Measurements from ENCODE around the gene VPS9D1.
A peak's percentile ranks its signal among the peaks of the same experiment; 100 is the strongest.
"Not testable (repeated sequence)": the region's sequence is repeated elsewhere in the genome, so short reads cannot be mapped to it uniquely, and the experiment has no call there.

The VPS9D1 gene

DNA sequence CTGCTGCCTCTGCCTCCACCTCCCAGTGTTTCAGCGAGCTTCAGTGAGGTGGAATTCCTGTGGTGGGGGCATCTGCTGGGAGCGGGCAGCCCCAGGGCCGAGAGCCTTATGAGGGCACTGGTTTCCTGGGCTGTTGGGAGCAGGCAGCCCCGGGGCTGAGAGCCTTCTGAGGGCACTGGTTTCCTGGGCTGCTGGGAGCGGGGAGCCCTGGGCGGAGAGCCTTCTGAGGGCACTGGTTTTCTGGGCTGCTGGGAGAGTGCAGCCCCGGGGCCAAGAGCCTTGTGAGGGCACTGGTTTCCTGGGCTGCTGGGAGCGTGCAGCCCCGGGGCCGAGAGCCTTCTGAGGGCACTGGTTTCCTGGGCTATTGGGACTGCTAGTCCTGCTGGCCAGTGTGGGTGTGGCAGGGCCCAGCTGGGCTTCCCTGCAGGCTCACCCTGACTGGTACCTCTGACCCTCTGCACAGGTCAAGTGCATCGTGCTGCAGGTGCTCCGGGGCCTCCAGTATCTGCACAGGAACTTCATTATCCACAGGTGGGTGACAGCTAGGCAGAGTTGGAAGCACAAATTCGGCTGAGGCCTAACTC, 28.6 kb downstream of the VPS9D1 start:
- DNase-seq, result no peak

DNA sequence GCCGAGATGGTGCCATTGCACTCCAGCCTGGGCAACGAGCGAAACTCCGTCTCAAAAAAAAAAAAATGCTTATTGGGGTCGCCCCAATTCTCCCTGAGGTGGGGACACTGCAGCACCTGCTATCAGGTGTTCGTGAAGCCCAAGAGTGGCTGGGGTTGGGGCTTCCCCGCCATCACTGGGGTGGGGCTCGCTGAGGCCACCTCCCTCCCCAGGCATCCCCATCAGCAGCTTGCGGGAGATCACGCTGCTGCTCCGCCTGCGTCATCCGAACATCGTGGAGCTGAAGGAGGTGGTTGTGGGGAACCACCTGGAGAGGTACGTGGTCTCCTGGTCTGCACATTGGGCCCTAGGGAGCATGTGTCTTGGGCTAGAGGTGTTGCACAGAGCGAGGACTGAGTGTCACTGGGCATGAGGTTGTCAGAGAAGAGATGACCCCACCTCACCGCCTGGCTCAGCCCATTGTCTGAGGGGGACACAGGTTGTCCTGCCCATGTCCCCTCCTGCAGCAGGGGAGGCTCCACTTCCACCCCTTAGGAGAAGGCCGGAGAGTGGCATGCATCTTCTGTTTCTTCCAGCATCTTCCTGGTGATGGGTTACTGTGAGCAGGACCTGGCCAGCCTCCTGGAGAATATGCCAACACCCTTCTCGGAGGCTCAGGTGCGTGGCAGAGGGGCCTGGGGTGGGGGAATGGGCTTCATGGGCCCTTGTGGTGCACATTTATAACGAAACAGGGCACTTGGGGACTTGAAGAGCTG, 29.3 kb downstream of the VPS9D1 start:
- no peak for DNase-seq

DNA sequence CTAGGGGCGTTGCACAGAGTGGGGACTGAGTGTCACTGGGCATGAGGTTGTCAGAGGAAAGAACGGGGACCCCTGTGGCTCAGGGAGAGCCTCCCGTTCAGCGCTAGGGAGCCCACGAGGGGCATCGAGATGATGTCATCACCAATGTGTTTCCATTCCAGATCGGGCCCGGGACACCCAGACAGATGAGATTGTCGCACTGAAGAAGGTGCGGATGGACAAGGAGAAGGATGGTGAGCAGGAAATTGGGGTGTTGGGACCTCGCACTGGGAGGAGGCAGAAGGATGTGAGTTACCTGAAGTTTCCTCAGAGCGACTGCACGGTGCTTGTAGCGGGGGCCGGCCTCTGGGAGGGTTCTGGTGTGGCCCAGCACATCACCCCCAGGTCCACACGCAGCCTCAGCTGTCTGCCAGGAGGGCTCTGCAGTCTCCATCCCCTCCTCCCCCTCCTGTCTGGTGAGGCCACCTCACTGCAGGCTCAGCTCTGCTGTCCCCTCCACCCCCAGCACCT, 30.3 kb downstream of the VPS9D1 start:
- no peak for DNase-seq

DNA sequence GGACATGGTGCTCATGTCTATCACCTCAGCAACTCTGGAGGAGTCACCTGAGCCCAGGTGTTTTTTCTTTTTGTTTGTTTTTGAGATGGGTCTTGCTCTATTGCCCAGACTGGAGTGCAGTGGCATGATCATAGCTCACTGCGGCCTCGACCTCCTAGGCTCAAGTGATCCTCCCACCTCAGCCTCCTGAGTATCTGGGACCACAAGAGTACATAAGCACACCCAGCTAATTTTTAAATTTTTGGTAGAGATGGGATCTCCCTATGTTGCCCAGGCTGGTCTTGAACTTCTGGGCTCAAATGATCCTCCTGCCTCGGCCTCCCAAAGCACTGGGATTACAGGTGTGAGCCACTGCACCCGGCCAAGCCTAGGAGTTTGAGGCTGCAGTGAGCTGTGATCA, 31.1 kb downstream of the VPS9D1 start:
- DNase-seq, result not testable (repeated sequence)

DNA sequence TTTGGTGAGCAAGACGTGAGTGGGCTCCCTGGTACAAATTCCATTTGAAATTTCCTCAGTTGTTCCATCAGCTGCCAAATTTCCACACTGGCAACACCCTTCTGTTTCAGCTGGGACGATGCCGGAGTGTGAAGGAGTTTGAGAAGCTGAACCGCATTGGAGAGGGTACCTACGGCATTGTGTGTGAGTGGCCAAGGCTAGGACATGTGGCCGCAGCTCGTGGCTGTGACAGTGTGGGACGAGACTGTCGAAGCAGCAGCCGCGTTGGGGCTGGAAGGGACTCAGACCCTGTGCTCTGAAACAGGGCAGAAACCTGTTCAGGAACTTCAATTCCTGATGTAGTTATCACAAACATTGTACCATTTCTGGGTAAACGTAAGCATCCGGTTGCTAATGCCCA, 31.6 kb downstream of the VPS9D1 start:
- DNase-seq, result no peak

DNA sequence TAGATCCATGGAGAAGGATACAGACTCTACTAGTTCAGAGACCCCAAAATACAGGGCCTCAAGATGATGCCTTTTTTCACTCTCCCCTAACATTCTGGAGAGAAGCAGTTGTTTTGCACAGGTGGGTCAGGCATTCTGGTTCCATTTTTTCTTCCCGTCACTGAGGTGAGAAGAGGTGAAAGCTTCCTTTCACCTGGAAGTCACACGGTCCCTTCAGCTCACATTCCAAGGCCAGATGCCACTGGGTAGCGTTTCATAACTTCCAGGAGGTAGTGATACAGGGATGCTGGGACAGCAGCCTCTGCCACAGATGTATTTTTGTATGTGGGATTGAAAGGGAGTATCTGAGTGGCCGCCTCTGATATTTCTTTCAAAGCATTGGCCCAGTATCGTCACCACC, 32.3 kb downstream of the VPS9D1 start:
- no peak for DNase-seq

DNA sequence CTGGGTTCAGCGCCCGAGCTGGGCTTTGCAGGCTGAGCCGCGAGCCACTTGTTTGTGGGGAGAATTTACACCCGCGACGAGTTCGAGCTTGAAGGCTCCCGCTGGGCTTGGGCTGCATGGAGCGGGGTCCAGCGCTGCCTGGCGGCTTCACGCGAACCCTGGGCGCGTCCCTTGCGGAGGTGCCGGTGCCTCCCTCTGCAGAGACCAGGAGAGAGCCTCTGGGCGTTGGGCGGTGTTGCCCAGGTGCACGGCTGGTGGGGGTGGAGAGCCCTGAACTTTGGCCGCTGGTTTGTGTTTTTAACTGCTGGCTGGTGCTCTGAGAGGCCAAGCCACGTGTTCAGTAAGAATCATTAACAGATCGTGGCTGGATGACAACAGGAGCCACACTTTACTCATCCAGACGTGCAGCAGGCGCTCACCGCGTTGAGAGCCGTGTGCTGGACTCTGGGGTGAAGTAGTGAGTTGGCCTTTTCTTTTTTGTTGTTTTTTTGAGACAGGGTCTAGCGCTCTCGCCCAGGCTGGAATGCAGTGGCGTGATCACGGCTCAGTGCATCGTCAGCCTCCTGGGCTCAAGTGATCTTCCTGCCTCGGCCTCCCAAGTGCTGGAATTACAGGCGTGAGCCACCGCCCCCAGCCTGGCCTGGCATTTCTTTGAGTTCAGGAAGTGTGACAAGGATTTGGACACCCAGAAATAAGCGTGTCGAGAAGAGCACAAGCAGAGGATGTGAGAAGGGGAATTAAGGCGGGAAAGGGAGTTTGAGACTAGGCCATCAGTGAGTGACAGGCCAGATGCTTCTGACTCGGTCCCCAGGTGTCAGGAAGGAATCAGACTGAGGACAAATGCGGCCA, 33.4 kb downstream of the VPS9D1 start:
- DNase-seq, result no peak

DNA sequence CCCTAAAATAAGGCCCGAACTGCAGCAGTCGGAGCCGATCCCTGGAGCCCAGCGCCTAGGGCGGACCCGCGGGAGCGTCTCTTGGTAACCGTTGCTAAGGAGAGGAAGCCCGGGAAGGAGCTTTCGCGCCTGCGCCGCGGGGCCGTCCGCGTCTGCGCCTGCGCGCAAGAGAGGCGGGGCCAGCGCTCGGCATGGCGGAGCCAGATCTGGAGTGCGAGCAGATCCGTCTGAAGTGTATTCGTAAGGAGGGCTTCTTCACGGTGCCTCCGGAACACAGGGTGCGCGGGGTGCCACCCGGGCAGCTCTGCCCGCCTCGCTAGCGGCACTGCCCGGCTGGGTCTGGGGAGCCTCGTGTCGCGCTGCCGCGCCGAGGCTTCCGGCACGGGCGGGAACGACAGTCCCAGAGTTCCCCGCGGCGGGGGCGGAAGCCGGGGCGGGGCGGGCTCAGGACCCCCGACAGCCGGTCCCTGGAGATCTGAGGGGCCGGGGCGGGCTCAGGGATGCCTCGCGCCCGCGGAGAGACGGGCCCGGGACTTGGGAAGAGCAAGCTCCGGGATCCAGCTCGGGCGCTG, 34.1 kb downstream of the VPS9D1 start, which contains the start of gene CDK10:
CDK10 (plus strand) TSS at position 170 of the 572 bp plus-strand sequence; CDS start at position 192, 22 bp downstream.
- DNase-seq, result peak; percentile 57

DNA sequence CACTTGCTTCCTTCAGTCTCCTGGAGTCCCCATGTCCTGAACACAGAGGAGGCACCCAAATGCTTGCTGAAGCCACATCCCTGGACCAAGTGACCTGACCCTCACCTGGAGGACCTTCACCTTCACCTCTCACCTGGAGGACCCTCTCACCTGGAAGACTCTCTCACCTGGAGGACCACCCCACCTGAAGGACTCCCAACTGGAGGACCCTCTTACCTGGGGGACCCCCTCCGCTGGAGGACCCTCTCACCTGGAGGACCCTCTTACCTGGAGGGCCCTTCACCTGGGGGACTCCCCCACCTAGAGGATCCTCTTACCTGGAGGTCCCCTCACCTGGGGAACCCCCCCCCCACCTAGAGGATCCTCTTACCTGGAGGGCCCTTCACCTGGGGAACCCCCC, 34.8 kb downstream of the VPS9D1 start:
- DNase-seq, result no peak

DNA sequence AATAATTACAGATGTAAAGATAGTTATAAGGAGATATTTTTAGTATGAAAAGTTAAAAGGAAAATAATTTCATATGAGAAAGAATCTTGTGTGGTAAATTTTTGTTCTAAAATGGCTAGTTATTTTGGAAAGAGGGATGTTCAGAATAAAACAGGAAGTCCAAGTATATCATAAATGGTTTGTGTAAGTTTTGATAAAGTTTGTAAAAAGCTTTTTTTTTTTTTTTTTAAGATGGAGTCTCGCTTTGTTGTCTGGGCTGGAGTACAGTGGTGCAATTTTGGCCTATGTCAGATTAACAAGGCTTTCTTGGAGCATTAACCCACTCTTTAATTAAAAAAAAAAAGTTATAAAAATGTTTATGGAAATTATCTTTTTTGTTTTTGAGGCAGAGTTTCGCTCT, 42.4 kb downstream of the VPS9D1 start:
- DNase-seq, result no peak

DNA sequence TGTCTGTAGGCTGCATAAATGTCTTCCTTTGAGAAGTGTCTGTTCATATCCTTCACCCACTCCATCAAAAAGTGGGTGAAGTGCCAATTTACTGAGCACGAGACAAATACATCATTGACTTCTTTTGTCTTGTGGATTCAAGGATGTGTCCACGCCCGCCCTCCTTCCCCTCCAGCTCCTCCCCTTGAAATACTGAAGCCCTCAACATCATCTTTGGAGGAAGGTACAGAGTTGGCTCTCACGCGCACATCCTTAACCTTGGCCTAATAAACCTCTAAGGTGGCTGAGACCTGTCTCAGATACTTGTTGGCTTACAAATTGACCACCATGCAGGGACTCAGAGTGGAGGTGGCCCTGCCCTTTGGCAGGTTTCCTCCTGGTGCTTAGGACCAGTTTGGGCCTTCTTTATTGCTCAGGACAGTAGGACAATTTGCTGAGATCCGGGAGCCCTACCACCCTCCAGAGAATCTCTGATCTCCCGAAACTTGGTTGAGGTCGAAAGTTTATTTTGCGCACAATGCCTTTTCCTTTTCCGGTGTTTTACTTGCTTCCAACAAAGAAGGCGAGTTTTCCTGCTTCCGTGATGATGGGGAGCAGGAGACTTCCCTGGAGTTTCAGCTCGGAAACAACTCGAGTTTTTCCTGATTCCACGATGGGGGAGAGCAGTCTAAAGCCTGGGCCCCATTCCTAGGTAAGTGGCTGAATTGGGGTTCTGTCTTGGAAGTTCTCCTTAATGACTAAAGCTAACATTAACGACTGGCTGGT, 48.3 kb downstream of the VPS9D1 start:
- DNase-seq, result no peak

DNA sequence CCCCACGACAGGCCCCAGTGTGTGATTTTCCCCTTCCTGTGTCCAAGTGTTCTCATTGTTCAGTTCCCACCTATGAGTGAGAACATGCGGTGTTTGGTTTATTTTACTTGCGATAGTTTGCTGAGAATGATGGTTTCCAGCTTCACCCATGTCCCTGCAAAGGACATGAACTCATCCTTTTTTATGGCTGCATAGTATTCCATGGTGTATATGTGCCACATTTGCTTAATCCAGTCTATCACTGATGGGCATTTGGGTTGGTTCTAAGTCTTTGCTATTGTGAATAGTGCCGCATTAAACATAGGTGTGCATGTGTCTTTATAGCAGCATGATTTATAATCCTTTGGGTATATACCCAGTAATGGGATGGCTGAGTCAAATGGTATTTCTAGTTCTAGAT, 49.1 kb downstream of the VPS9D1 start:
- not testable (repeated sequence) for DNase-seq

DNA sequence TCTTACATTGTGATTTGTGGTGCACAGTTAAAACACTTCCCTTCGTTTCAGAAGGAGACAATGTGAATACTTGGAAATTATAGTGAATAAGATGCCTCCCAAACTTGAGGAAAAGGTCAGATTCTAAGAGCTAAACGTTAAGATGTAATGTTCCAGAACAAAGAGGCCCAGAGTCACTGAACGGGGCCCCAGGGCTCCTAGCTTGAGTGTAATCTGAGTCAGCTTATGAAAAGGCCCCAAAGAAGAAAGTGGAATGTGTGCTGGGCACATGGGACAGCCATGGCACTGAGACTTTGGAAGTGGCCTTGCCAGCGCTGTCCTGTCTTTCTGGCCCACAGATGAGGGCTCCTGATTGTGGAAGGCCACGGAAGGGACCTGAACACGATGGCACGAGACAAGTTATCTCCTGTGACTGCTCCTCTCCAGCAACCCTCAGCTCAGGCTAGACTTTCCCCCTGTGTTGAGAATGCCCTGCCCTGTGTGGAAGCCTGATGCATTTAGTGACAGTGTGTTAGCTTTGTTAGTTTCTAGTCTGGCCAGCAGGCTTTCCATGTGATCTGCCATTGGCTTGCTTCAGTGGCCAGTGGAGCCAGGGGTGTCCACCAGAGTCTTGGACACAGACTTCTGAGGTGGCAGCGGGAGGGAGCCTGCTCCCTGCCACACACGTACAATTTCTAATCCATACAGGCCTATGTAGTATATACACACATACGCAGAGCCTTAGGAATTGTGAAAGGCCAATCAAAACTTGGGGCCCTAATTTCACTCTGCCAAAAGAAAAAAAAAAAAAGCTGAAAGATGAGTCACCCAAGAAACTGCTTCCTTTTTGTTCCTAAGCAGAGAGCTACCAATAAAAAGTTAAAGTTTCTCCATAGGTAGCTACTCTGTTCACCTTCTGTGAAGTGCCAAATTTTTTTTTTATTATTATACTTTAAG, 49.9 kb downstream of the VPS9D1 start:
- DNase-seq, result no peak

DNA sequence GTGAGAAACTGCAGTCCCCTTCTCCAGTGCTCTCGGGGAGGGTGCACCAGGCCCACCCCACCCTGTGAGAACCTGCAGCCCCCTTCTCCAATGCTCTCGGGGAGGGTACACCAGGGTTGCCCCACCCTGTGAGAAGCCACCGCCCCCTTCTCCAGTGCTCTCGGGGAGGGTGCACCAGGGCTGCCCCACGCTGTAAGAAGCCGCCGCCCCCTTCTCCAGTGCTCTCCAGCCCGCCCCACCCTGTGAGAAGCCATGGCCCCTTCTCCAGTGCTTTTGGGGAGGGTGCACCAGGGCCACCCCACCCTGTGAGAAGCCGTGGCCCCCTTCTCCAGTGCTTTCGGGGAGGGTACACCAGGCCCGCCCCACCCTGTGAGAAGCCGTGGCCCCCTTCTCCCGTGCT, 50.9 kb downstream of the VPS9D1 start:
- no peak for DNase-seq

DNA sequence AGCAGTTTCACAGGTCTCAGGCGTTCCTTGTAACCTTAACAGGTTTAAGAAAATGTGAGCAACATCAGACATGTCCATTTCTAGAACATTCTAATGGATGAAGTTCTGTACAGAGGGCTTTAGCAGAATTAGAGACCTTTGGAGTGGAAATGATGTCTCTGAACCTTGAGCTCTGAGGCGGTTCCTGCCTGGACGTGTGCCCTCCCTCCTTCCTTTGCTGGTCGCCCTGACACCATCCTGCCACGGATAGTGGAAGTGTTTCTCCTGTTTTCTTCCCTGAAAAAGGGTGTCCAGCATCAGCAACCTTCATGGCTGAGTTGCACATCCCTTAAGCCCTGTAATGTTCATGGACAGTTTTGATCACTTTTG, 51.9 kb downstream of the VPS9D1 start:
- no peak for DNase-seq

DNA sequence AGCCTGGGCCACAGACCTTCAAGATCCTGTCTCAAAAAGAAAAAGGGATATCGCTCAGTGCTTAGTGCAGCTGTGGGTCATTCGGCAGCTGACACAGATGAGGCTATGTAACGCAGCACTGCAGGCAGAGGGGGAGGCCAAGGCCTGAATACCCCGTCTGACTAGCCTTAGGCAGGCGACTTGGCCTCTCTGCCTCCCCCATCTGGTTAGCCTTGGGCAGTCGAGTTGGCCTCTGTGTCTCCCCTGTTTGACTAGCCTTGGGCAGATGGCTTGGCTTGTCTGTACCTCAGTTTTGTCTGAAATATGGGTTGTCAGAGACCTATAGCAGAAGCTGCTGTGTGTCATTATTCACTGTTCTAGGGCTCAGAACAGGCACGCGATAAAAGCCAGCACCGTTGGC, 53.1 kb downstream of the VPS9D1 start:
- no peak for DNase-seq

DNA sequence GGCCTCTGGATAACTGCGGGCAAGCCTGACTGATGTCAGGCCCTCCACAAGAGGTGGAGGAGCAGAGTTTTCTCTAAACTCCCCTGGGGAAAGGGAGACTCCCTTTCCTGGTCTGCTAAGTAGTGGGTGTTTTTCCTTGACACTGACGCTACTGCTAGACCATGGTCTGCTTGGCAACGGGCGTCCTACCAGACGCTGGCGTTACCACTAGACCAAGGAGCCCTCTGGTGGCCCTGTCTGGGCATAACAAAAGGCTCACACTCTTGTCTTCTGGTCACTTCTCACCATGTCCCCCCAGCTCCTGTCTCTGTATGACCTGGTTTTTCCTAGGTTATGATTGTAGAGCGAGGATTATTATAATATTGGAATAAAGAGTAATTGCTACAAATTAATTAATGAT, 53.7 kb downstream of the VPS9D1 start:
- not testable (repeated sequence) for DNase-seq

DNA sequence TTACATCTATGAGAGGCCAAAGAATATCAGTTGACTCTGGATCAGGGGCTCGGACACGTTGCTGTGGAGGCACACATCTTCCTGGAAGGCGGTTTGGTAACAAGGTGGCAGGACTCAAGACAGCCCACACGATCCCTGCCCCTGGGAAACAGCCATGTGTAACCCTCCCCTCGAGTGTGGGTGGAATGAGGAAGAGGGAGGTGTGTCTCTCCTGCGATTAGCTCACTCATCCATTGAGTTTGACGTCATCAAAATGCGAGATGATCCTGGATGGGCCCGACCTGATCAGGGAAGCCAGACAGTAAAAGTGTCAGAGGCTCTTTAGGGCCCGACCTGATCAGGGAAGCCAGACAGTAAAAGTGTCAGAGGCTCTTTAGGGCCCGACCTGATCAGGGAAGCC, 56.5 kb downstream of the VPS9D1 start:
- not testable (repeated sequence) for DNase-seq

DNA sequence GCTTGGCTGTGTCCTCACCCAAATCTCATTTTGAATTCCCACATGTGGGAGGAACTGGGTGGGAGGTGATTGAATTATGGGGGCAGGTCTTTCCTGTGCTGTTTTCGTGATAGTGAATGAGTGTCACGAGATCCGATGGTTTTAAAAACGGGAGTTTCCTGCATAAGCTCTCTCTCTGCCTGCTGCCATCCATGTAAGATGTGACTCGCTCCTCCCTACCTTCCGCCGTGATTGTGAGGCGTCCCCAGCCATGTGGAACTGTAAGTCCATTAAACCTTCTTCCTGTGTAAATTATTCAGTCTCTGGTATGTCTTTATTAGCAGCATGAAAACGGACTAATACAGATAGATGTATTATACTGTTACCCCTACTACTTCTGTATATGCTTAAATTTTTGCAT, 59.5 kb downstream of the VPS9D1 start:
- no peak for DNase-seq

DNA sequence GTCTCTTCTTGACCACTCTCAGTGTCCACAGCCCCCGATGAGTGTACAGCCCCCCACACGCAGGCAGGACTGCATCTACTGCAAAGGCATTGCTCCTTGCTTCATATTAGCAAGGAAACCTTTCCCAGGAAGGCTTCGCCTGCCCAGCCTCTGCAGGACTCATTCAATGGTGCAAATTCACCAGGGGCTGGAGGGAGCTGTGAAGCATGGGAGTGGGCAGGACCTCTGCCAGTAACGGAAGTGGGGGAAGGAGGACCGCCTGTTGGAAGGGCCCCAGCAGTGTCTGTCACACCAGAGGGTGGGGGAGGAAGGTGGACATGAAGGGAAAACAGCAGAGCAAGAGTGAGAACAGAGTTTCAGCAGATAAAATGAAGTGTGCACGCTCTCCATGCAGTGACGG, 60.6 kb downstream of the VPS9D1 start:
- DNase-seq, result no peak

DNA sequence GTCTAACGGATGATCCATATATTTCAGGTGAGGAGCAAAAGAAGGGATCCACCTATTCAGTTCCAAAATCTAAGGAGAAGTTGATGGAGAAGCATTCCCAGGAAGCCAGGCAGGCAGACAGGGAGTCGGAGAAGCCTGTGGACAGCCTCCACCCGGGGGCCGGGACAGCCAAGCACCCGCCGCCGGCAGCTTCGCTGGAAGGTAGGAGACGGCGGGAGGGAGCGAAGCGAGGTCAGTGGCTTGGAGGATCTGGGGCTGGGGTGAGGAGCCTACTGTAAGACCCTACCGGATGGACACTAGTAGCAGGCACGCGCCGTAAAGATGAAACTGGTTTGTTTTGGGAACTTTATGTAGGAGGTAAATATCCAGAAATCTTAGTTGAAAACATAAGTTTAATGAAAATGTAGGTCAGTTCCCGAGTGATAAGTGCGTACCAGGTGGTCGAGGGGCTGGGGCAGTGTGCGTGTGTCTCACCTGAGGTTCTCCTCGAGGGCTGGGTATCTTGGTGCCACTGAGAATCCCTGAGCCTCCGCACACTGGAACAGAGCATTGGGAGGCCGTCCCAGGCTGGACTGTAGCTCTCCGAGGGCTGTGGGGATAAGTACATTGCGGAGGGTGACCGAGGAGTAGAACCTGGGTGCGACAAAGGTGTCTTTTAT, 62.3 kb downstream of the VPS9D1 start:
- no peak for DNase-seq

Measured in NCI-H510A treated with DMSO at 0.1 percent for 48 hours (cell line).